SU-DHL-6 (cell line): ENCODE measurements around the gene SLC45A1.

ENCODE experiments used
- H2AFZ ChIP-seq: fragments of 200-600 bp; sonication (generic); 2 replicates; pipeline ENCODE4 v1.6.1; 2014; ENCODE audit warnings: low read depth, mild to moderate bottlenecking, moderate library complexity, mixed read lengths, antibody characterized with exemption, low read length; ENCODE audit not compliant: severe bottlenecking
- H3F3A ChIP-seq: fragments of 200-600 bp; shearing (Covaris generic); 2 replicates; pipeline ENCODE4 v1.6.0; 2016; ENCODE audit warnings: antibody characterized with exemption, mild to moderate bottlenecking; ENCODE audit not compliant: insufficient read depth
- H3K27ac ChIP-seq: fragments of 200-600 bp; sonication (generic); 2 replicates; pipeline ENCODE4 v1.5.1; 2016; ENCODE audit warnings: low read depth, mild to moderate bottlenecking, low read length, moderate library complexity, mixed read lengths
- H3K27me3 ChIP-seq: fragments of 200-600 bp; sonication (generic), shearing (Covaris generic); 2 replicates; pipeline ENCODE4 v1.6.0; 2014; ENCODE audit warnings: mild to moderate bottlenecking, low read length
- H3K36me3 ChIP-seq: fragments of 200-600 bp; sonication (generic); 2 replicates; pipeline ENCODE4 v1.6.1; 2014; ENCODE audit warnings: mild to moderate bottlenecking, low read length, mixed read lengths
- H3K4me2 ChIP-seq: fragments of 300-600, 200-600 bp; shearing (Covaris generic), sonication (generic); 2 replicates; pipeline ENCODE4 v1.6.0; 2014; ENCODE audit warnings: low read length, low read depth, mild to moderate bottlenecking; ENCODE audit not compliant: poor library complexity, severe bottlenecking
- H3K4me3 ChIP-seq: fragments of 200-600 bp; sonication (generic); 2 replicates; pipeline ENCODE4 v1.5.1; 2014; ENCODE audit warnings: antibody characterized with exemption, low read length, mild to moderate bottlenecking, mixed read lengths; ENCODE audit not compliant: insufficient read depth, poor library complexity, severe bottlenecking
- H3K79me2 ChIP-seq: fragments of 200-600 bp; sonication (generic); 2 replicates; pipeline ENCODE4 v1.6.1; 2014; ENCODE audit warnings: mild to moderate bottlenecking, low read length, moderate library complexity; ENCODE audit not compliant: insufficient read depth
- H3K9ac ChIP-seq: fragments of 200-600 bp; sonication (generic); 2 replicates; pipeline ENCODE4 v1.7.0; 2014; ENCODE audit warnings: mild to moderate bottlenecking, low read length
- H3K9me2 ChIP-seq: fragments of 200-600 bp; sonication (generic); replicated peaks from 2 replicates; pipeline ENCODE4 v1.6.1; 2014; ENCODE audit warnings: low read length; ENCODE audit not compliant: insufficient read depth
- H3K9me3 ChIP-seq: fragments of 200-600 bp; sonication (generic); 2 replicates; pipeline ENCODE4 v1.6.1; 2014; ENCODE audit warnings: low read length, mixed read lengths; ENCODE audit not compliant: insufficient read depth
- H4K20me1 ChIP-seq: fragments of 200-600 bp; sonication (generic); 2 replicates; pipeline ENCODE4 v1.6.1; 2014; ENCODE audit warnings: low read depth, mild to moderate bottlenecking, antibody characterized with exemption, low read length, moderate library complexity, mixed read lengths
- CTCF ChIP-seq: fragments of 200-600 bp; sonication (generic); IDR thresholded peaks from one replicate; pipeline ENCODE4 v1.5.1; 2017; ENCODE audit warnings: antibody characterized with exemption, mild to moderate bottlenecking, low read length, moderate library complexity; ENCODE audit not compliant: insufficient read depth, poor library complexity, severe bottlenecking
- EZH2phosphoT487 ChIP-seq: fragments of 200-600 bp; sonication (generic), shearing (Covaris generic); conservative IDR thresholded peaks from 2 replicates; pipeline ENCODE4 v1.6.1; 2018; ENCODE audit warnings: mild to moderate bottlenecking, antibody characterized with exemption, low read length, moderate library complexity, mixed read lengths

SLC45A1 gene

DNA sequence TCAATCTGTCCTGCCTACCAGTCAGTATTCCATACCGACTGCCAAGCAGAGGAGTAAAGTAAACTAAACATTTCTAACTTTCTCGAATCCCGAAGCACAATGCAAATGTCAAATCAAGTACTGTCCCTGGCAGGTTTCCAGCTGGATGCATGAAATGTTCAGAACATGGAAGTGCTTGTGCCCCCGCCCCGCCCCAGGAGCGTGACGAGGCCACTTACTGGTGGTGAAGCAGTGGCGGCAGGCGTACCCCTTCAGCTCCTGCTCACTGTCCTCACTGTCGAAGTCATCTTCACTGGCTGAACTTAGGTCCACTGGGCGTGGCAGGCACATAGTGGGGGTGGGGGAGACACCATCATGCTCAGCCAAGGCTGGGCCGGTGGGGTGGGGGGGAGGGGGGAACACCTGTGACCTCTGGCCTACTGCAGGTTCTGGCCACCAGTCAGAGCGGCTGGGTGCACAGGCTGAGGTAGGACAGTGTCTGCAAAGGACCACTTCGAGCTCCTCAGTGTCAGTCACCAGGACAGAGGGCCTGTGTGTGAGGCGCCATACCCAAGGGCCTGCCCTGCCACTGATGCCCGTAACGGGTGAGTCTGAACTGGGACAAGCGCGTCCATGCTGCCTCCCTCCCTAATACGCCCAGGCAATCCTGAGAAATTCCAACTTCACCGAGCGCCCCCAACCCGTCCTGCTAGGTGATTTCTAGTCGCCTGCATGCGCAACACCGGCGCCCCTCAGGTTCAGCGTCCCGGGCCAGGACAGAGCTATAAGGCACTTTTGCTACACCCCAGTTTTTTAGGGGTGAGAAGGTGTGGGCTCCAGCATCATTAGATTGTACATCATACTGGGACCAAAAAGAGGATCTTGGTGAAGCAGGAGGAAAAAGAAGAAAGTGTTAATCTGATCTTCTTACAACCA is 46.9 kb downstream of the SLC45A1 start:
- peaks cover 43% of the 10 kb centered on the region for H3K79me2 ChIP-seq
- no peaks in the 10 kb centered on the region for H3K27me3 ChIP-seq
- no peak overlapping the region for H2AFZ ChIP-seq

GRCh38 chr1:8365661-8366362 is 47.9 kb downstream of the SLC45A1 start:
- no peaks in the 10 kb centered on the region for H3K9me3 ChIP-seq
- H3K4me3 ChIP-seq = no peak overlapping the region
- peaks cover 14% of the 10 kb centered on the region; the same call in 1 of the 2 replicates for H4K20me1 ChIP-seq
- TF ChIP-seq CTCF (no peak), EZH2phosphoT487 (no peak)
- peaks cover 12% of the 10 kb centered on the region; the same call in 1 of the 2 replicates for H3K36me3 ChIP-seq
- H3F3A ChIP-seq = no peaks in the 10 kb centered on the region
- H3K27me3 ChIP-seq = no peaks in the 10 kb centered on the region
- H2AFZ ChIP-seq = no peak overlapping the region
- no peak overlapping the region for H3K27ac ChIP-seq
- no peak overlapping the region for H3K9ac ChIP-seq
- peaks cover 54% of the 10 kb centered on the region for H3K79me2 ChIP-seq
- no peak overlapping the region for H3K4me2 ChIP-seq
- no peaks in the 10 kb centered on the region for H3K9me2 ChIP-seq

More for the DNA sequence above, 46.9 kb downstream of the SLC45A1 start:
- H3K4me2 ChIP-seq = no peak overlapping the region
- no peaks in the 10 kb centered on the region for H3K9me3 ChIP-seq
- no peak overlapping the region for H3K27ac ChIP-seq
- H3K36me3 ChIP-seq = peaks cover 12% of the 10 kb centered on the region; the same call in 1 of the 2 replicates
- peaks cover 8% of the 10 kb centered on the region; the same call in 1 of the 2 replicates for H4K20me1 ChIP-seq
- H3K9ac ChIP-seq = no peak overlapping the region
- TF ChIP-seq EZH2phosphoT487 (no peak), CTCF (no peak)
- no peaks in the 10 kb centered on the region for H3F3A ChIP-seq
- H3K4me3 ChIP-seq = no peak overlapping the region
- no peaks in the 10 kb centered on the region for H3K9me2 ChIP-seq

GRCh38 chr1:8367571-8368194 is 49.8 kb downstream of the SLC45A1 start:
- H3K36me3 ChIP-seq = peaks cover 8% of the 10 kb centered on the region; the same call in 1 of the 2 replicates
- TF ChIP-seq CTCF = no peak
- no peak for TF ChIP-seq EZH2phosphoT487
- H2AFZ ChIP-seq = no peak overlapping the region
- no peak overlapping the region for H3K9ac ChIP-seq
- no peaks in the 10 kb centered on the region for H3F3A ChIP-seq
- H3K4me2 ChIP-seq = no peak overlapping the region
- no peaks in the 10 kb centered on the region for H3K9me2 ChIP-seq
- no peak overlapping the region for H3K4me3 ChIP-seq
- H3K27ac ChIP-seq = no peak overlapping the region
- no peaks in the 10 kb centered on the region for H3K9me3 ChIP-seq
- H4K20me1 ChIP-seq = peaks cover 24% of the 10 kb centered on the region; the same call in 1 of the 2 replicates
- peaks cover 72% of the 10 kb centered on the region for H3K79me2 ChIP-seq
- H3K27me3 ChIP-seq = no peaks in the 10 kb centered on the region
